ENCODE data around the gene UQCC2. TPM values are rescaled to one million over a fixed set of nuclear protein-coding genes. Genes with fewer than 3 reads are reported as not detected.

UQCC2 gene
- total RNA-seq, 2 experiments from 2014 or later, result 64.9 to 85.3 TPM

DNA sequence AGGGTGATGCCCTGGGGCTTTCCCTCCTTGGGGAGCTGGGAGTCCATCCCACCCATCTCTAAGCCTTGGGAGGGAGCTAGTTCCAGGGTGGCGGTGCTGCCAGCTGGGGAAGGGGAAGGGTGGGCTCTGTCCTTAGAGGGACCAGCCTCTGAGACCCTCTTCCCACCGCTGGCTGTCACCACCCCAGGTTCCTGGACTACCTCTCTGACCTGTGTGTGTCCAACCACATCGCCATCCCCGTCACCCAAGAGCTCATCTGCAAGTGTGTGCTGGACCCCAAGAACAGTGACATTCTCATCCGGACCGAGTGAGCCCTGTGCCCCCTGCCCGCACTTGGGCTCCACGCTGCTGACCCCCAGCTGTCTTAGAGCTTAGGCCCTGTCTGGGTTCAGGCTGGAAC is 43.2 kb downstream of the UQCC2 start:
- no peak for TF ChIP-seq EZH2phosphoT487 (IDR thresholded peaks at IDR 0.05; ENCODE audit: borderline replicate concordance, low read depth, low read length)
- H3K9me3 ChIP-seq (ENCODE audit: low read length), result no peaks in the 10 kb centered on the region
- no peaks in the 10 kb centered on the region for H3K9me2 ChIP-seq (ENCODE audit: insufficient read depth, low read length)
- ChIA-PET POLR2A (interaction anchor here (0.6 kb wide), 1 partner anchor 24 kb away, joined by 3 read pairs; no protein-coding TSS in a partner anchor), CTCF (ENCODE audit: unreplicated experiment) (no interaction called here)
- peaks cover 93% of the 10 kb centered on the region for H3K36me3 ChIP-seq (ENCODE audit: insufficient read depth, low read length)
- no peaks in the 10 kb centered on the region for H4K20me1 ChIP-seq (ENCODE audit: insufficient read depth, low read length)
- H3K27ac ChIP-seq (ENCODE audit: low read depth, low read length, poor library complexity, severe bottlenecking), result no peak overlapping the region
- intact Hi-C loops (cut with micrococcal nuclease; ENCODE audit: unreplicated experiment), result no loop called here
- H3K4me1 ChIP-seq (ENCODE audit: insufficient read depth, low read length, poor library complexity, severe bottlenecking), result peaks cover 6% of the 10 kb centered on the region
- no peak overlapping the region for H2AFZ ChIP-seq (ENCODE audit: low read length)
- H3K79me2 ChIP-seq (ENCODE audit: insufficient read depth, low read depth, low read length), result no peaks in the 10 kb centered on the region
- no peak overlapping the region for H3K4me3 ChIP-seq (ENCODE audit: low read depth, low read length, poor library complexity, severe bottlenecking)
- no TSS peak for BruUV-seq (replicated peaks)
- no peak overlapping the region for H3K4me2 ChIP-seq (ENCODE audit: low read length)
- DNase-seq (ENCODE audit: low spot score), result no peak

DNA sequence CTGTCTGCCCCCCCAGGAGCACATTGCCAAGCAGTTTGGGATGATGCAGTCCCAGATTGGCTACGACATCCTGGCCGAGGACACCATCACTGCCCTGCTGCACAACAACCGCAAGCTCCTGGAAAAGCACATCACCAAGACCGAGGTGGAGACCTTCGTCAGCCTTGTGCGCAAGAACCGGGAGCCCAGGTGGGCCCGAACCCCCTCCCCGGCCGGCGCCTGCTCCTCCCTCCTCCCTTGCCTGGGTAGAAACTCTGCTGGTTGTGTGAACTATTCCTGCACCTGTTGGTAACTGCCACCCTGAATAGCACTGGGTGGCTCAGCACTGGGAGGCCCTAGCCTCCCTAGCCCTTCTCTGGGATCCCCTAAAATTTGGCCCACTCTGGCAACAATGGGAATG is 43.7 kb downstream of the UQCC2 start:
- DNase-seq (ENCODE audit: low spot score), result no peak
- Histone ChIP-seq H2AFZ (ENCODE audit: low read length) (no peak overlapping the region), H4K20me1 (ENCODE audit: insufficient read depth, low read length) (no peaks in the 10 kb centered on the region), H3K9me2 (ENCODE audit: insufficient read depth, low read length) (no peaks in the 10 kb centered on the region), H3K79me2 (ENCODE audit: insufficient read depth, low read depth, low read length) (no peaks in the 10 kb centered on the region), H3K4me2 (ENCODE audit: low read length) (no peak overlapping the region), H3K4me3 (ENCODE audit: low read depth, low read length, poor library complexity, severe bottlenecking) (no peak overlapping the region), H3K9me3 (ENCODE audit: low read length) (no peaks in the 10 kb centered on the region), H3K36me3 (ENCODE audit: insufficient read depth, low read length) (peaks cover 92% of the 10 kb centered on the region), H3K27ac (ENCODE audit: low read depth, low read length, poor library complexity, severe bottlenecking) (no peak overlapping the region), H3K4me1 (ENCODE audit: insufficient read depth, low read length, poor library complexity, severe bottlenecking) (peaks cover 6% of the 10 kb centered on the region)
- TF ChIP-seq, protein P1, sequence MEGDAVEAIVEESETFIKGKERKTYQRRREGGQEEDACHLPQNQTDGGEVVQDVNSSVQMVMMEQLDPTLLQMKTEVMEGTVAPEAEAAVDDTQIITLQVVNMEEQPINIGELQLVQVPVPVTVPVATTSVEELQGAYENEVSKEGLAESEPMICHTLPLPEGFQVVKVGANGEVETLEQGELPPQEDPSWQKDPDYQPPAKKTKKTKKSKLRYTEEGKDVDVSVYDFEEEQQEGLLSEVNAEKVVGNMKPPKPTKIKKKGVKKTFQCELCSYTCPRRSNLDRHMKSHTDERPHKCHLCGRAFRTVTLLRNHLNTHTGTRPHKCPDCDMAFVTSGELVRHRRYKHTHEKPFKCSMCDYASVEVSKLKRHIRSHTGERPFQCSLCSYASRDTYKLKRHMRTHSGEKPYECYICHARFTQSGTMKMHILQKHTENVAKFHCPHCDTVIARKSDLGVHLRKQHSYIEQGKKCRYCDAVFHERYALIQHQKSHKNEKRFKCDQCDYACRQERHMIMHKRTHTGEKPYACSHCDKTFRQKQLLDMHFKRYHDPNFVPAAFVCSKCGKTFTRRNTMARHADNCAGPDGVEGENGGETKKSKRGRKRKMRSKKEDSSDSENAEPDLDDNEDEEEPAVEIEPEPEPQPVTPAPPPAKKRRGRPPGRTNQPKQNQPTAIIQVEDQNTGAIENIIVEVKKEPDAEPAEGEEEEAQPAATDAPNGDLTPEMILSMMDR (conservative IDR thresholded peaks at IDR 0.05; ENCODE audit: low read length), result no peak
- TF ChIP-seq EZH2phosphoT487 (IDR thresholded peaks at IDR 0.05; ENCODE audit: borderline replicate concordance, low read depth, low read length), result no peak
- ChIA-PET POLR2A (interaction anchor here (0.6 kb wide), 1 partner anchor 107 kb away, joined by 3 read pairs; no protein-coding TSS in a partner anchor), CTCF (ENCODE audit: unreplicated experiment) (no interaction called here)
- no TSS peak for BruUV-seq (replicated peaks)
- intact Hi-C loops (cut with micrococcal nuclease; ENCODE audit: unreplicated experiment), result no loop called here

DNA sequence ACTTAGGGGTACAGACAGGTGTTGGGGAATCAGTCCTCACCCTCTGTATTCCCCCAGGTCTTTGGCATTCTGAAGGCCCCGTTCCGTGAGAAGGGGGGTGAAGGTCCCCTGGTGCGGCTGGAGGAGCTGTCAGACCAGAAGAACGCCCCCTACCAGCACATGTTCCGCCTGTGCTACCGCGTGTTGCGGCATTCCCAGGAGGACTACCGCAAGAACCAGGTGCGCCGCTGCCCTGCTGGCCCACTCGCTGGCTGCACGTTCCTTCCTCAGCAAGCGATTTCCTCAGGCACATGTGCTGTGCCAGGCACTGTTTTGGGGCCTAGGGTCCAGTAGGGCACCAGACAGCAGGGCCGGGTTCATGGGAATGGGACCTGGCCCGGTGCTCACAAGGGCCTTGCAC is 44.4 kb downstream of the UQCC2 start:
- no peak for TF ChIP-seq EZH2phosphoT487 (IDR thresholded peaks at IDR 0.05; ENCODE audit: borderline replicate concordance, low read depth, low read length)
- TF ChIP-seq, protein P1 (conservative IDR thresholded peaks at IDR 0.05; ENCODE audit: low read length), result no peak
- Histone ChIP-seq H2AFZ (ENCODE audit: low read length) (no peak overlapping the region), H3K27ac (ENCODE audit: low read depth, low read length, poor library complexity, severe bottlenecking) (no peak overlapping the region), H3K9me2 (ENCODE audit: insufficient read depth, low read length) (no peaks in the 10 kb centered on the region), H3K4me2 (ENCODE audit: low read length) (no peak overlapping the region), H3K36me3 (ENCODE audit: insufficient read depth, low read length) (peaks cover 89% of the 10 kb centered on the region), H3K4me1 (ENCODE audit: insufficient read depth, low read length, poor library complexity, severe bottlenecking) (peaks cover 6% of the 10 kb centered on the region), H3K4me3 (ENCODE audit: low read depth, low read length, poor library complexity, severe bottlenecking) (no peak overlapping the region), H3K9me3 (ENCODE audit: low read length) (no peaks in the 10 kb centered on the region), H3K79me2 (ENCODE audit: insufficient read depth, low read depth, low read length) (no peaks in the 10 kb centered on the region), H4K20me1 (ENCODE audit: insufficient read depth, low read length) (no peaks in the 10 kb centered on the region)
- POLR2A ChIA-PET, result no interaction called here
- CTCF ChIA-PET (ENCODE audit: unreplicated experiment), result no interaction called here
- no TSS peak for BruUV-seq (replicated peaks)
- DNase-seq (ENCODE audit: low spot score), result no peak
- intact Hi-C loops (cut with micrococcal nuclease; ENCODE audit: unreplicated experiment), result no loop called here
